Esophagus (tissue), 2 donors: ENCODE data around the gene SUGP1. TPM values are rescaled to one million over a fixed set of nuclear protein-coding genes. Genes with fewer than 3 reads are reported as not detected.
"Not testable (repeated sequence)": the region's sequence is repeated elsewhere in the genome, so short reads cannot be mapped to it uniquely, and the experiment has no call there.

ENCODE experiments used
- H3K27ac ChIP-seq, 2 donors: one replicate each; pipeline ENCODE4 v1.5.1; 2013; ENCODE audit warnings: low read depth in 2 of 2, mild to moderate bottlenecking in 2 of 2, inconsistent platforms in 1 of 2, low read length in 1 of 2, moderate library complexity in 1 of 2
- H3K27me3 ChIP-seq, 2 donors: one replicate each; pipeline ENCODE4 v1.6.1; 2013; ENCODE audit warnings: low read length in 2 of 2, control low read depth in 1 of 2, mild to moderate bottlenecking in 1 of 2; ENCODE audit not compliant: insufficient read depth in 2 of 2, control insufficient read depth in 1 of 2
- H3K36me3 ChIP-seq, 2 donors: one replicate each; pipeline ENCODE4 v1.6.1; 2013; ENCODE audit warnings: low read length in 1 of 2; ENCODE audit not compliant: control insufficient read depth in 2 of 2, insufficient read depth in 2 of 2
- H3K4me1 ChIP-seq, 2 donors: one replicate each; pipeline ENCODE4 v1.6.1; 2013; ENCODE audit warnings: low read length in 1 of 2; ENCODE audit not compliant: control insufficient read depth in 2 of 2, insufficient read depth in 2 of 2
- H3K4me3 ChIP-seq, 2 donors: one replicate each; pipeline ENCODE4 v1.5.1; 2013; ENCODE audit warnings: low read length in 2 of 2, mild to moderate bottlenecking in 2 of 2, low read depth in 1 of 2, moderate library complexity in 1 of 2
- H3K9me3 ChIP-seq, 2 donors: one replicate each; pipeline ENCODE4 v1.6.1; 2013; ENCODE audit warnings: mild to moderate bottlenecking in 2 of 2, low read depth in 1 of 2, low read length in 1 of 2, moderate library complexity in 1 of 2; ENCODE audit not compliant: control insufficient read depth in 2 of 2, insufficient read depth in 1 of 2
- WGBS, 2 donors: extraction: QIAGEN DNeasy Blood & Tissue Kit; methylation state at CpG; one replicate each; pipeline ENCODE4 v1.1.7; 2013; 5-methylcytosine and 5-hydroxymethylcytosine counted together
- polyA plus RNA-seq, 2 donors: library from polyadenylated mRNA; stranded (reverse); fragments of 200-250 nt; gene quantifications; one replicate each; pipeline ENCODE4 v1.2.3, GENCODE V29; 2013
- donor health status: healthy with polysubstance abuse.
- donor health status: Bipolar disorder and iron deficiency.

SUGP1 gene
- polyA plus RNA-seq, 2 donors, result 27.8 to 42.6 TPM

GRCh38 chr19:19261350-19262189, 58.7 kb downstream of the SUGP1 start:
- Histone ChIP-seq H3K9me3 (peaks cover 2 to 6% of the 10 kb centered on the region in 2 donors), H3K4me3 (no peak overlapping the region), H3K27ac (no peak overlapping the region), H3K4me1 (peaks cover 0 to 9% of the 10 kb centered on the region in 2 donors), H3K36me3 (no peaks in the 10 kb centered on the region), H3K27me3 (peaks cover 0 to 6% of the 10 kb centered on the region in 2 donors)
- 3 to 4% methylated on average over 51 to 52 of the region's 52 CpGs for WGBS, 2 donors

- Histone ChIP-seq H3K4me1 (peaks cover 0 to 9% of the 10 kb centered on the region in 2 donors), H3K4me3 (no peak overlapping the region), H3K27ac (no peak overlapping the region), H3K9me3 (peaks cover 2 to 6% of the 10 kb centered on the region in 2 donors), H3K27me3 (peaks cover 0 to 6% of the 10 kb centered on the region in 2 donors), H3K36me3 (no peaks in the 10 kb centered on the region)
- 63 to 64% methylated on average over 36 of the region's 36 CpGs for WGBS, 2 donors
These were observed 59.7 kb downstream of the SUGP1 start for GRCh38 chr19:19260417-19261214.

GRCh38 chr19:19259741-19260140, 60.6 kb downstream of the SUGP1 start:
- WGBS, 2 donors, result 76 to 97% methylated on average over 2 of the region's 2 CpGs
- H3K36me3 ChIP-seq, result no peaks in the 10 kb centered on the region
- H3K27me3 ChIP-seq, result peaks cover 0 to 6% of the 10 kb centered on the region in 2 donors
- H3K27ac ChIP-seq, result no peak overlapping the region
- no peak overlapping the region for H3K4me3 ChIP-seq
- peaks cover 2 to 6% of the 10 kb centered on the region in 2 donors for H3K9me3 ChIP-seq
- H3K4me1 ChIP-seq, result peaks cover 0 to 9% of the 10 kb centered on the region in 2 donors

GRCh38 chr19:19258589-19259338, 61.5 kb downstream of the SUGP1 start:
- Histone ChIP-seq H3K36me3 (no peaks in the 10 kb centered on the region), H3K4me3 (no peak overlapping the region), H3K9me3 (peaks cover 2 to 6% of the 10 kb centered on the region in 2 donors), H3K27me3 (peaks cover 0 to 6% of the 10 kb centered on the region in 2 donors), H3K27ac (no peak overlapping the region), H3K4me1 (peaks cover 0 to 9% of the 10 kb centered on the region in 2 donors)
- WGBS, 2 donors, result 91 to 95% methylated on average over 40 to 41 of the region's 41 CpGs

GRCh38 chr19:19257836-19258588, 62.3 kb downstream of the SUGP1 start:
- Histone ChIP-seq H3K27me3 (peaks cover 0 to 6% of the 10 kb centered on the region in 2 donors), H3K36me3 (no peaks in the 10 kb centered on the region), H3K27ac (no peak overlapping the region), H3K4me3 (no peak overlapping the region), H3K9me3 (peaks cover 2 to 6% of the 10 kb centered on the region in 2 donors), H3K4me1 (peaks cover 0 to 9% of the 10 kb centered on the region in 2 donors)
- WGBS, 2 donors, result 84% methylated on average over 62 to 72 of the region's 72 CpGs

- 58 to 67% methylated on average over 14 of the region's 14 CpGs for WGBS, 2 donors
- no peak overlapping the region for H3K4me3 ChIP-seq
- H3K27me3 ChIP-seq, result peaks cover 0 to 6% of the 10 kb centered on the region in 2 donors
These were observed 63.2 kb downstream of the SUGP1 start for GRCh38 chr19:19257137-19257536.

GRCh38 chr19:19256072-19256969, 64.0 kb downstream of the SUGP1 start:
- H3K9me3 ChIP-seq, result peaks cover 4 to 8% of the 10 kb centered on the region in 2 donors
- peaks cover 0 to 10% of the 10 kb centered on the region in 2 donors for H3K4me1 ChIP-seq
- peaks cover 3 to 4% of the 10 kb centered on the region in 2 donors for H3K27me3 ChIP-seq
- no peaks in the 10 kb centered on the region for H3K36me3 ChIP-seq
- no peak overlapping the region for H3K27ac ChIP-seq
- WGBS, 2 donors, result 41 to 43% methylated on average over 17 of the region's 17 CpGs
- H3K4me3 ChIP-seq, result no peak overlapping the region

More at GRCh38 chr19:19257137-19257536, 63.2 kb downstream of the SUGP1 start:
- Histone ChIP-seq H3K27ac (no peak overlapping the region), H3K36me3 (no peaks in the 10 kb centered on the region), H3K9me3 (peaks cover 2 to 6% of the 10 kb centered on the region in 2 donors), H3K4me1 (peaks cover 0 to 9% of the 10 kb centered on the region in 2 donors)

GRCh38 chr19:19253409-19253808, 66.9 kb downstream of the SUGP1 start:
- not testable (repeated sequence) for H3K27me3 ChIP-seq, H3K27ac ChIP-seq, H3K4me1 ChIP-seq, H3K4me3 ChIP-seq, H3K36me3 ChIP-seq, H3K9me3 ChIP-seq
- WGBS, 2 donors, result 86 to 91% methylated on average over 6 of the region's 6 CpGs
